GM12865 (cell line): Measurements from ENCODE around the gene KLHL25.

Source experiments
- DNase-seq: peaks from one replicate; pipeline ENCODE4 v3.0.0; 2010; ENCODE audit warnings: low read depth
- H3K4me3 ChIP-seq: 2 replicates; pipeline ENCODE4 v1.5.1; 2011; ENCODE audit warnings: mild to moderate bottlenecking, low read depth, low read length, control low read depth
- CTCF ChIP-seq: IDR thresholded peaks from 2 replicates; pipeline ENCODE4 v1.5.1; 2011; ENCODE audit warnings: low read length, control low read depth, low read depth, inconsistent platforms; ENCODE audit not compliant: insufficient read depth; ENCODE audit errors: missing control alignments

The KLHL25 gene

DNA sequence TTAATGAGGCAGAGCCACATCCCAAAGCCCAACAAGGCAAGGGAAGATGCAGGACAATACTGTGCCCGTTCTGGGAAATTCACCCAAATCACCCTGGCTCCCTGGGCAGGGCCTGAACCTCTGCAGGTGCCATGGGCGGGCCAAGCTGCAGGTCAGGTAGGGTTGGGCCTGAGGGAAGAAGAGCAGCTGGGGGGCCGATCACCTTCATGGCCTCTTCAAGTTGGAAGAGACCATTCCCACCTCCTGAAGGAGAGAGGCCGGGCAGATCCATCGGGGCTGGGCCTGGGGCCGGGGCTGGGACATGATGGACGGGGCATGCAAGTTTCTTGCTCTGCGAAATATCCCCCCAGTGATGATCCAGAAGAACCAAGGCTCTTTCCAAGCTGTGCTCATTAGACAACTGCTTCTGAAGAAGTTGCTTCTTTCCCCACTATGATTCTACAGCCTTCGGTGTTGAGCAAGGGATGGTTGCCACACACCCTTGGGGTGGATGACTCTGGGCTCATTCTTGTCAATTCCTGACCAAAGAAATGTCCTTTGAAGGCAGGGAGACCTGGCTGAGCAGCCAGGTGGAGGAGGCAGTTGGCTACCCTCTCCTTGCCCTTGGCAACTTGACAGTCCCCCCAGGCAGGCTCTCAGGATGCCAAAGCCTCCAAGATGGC lies 38.2 kb downstream of the KLHL25 start:
- TF ChIP-seq CTCF, result no peak
- DNase-seq, result no peak
- no peak overlapping the region for H3K4me3 ChIP-seq

- H3K4me3 ChIP-seq, result no peak overlapping the region
- no peak for DNase-seq
- no peak for TF ChIP-seq CTCF
Observed at GRCh38 chr15:85755942-85756341, 38.8 kb downstream of the KLHL25 start.

DNA sequence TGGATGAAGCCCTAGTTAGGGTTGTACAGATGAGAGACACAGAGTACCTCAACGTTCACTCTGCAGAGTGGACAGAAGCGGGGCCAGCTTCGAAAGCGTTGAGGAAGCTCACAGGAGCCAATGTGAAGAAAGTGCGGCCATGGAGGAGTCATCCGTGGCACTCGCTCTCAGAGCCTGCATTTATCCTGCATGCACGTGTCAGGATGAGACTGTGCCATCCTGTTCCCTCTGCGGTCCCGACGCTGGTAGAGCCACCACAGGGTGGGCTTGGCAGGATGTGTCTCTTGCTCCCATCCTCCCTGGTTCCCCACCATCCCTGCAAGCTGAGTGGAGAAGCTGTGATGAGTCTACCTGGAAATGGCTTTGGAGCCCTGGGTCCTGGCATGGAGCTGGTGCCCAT lies 39.3 kb downstream of the KLHL25 start:
- no peak for TF ChIP-seq CTCF
- H3K4me3 ChIP-seq, result no peak overlapping the region
- no peak for DNase-seq

DNA sequence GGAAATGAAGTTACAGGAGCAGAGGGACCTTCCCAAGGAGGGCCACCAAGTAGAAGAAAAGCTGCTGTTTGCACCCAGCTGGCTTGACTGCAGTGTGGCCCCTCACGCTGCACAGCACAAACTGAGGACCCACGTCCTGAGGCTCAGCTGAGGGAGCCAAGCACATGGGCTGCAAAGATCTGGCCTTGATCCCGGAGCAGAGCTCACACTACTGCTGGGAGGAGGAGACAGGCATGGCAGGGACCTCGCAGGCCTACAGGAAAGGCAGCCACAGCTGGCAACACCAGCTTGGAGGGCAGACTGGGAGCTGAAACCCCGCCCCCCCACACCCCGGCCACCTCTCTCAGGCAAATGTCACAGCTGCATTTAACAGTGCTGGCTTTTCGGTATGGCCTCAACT lies 39.7 kb downstream of the KLHL25 start:
- H3K4me3 ChIP-seq, result no peak overlapping the region
- no peak for DNase-seq
- no peak for TF ChIP-seq CTCF

GRCh38 chr15:85753791-85754452 lies 40.8 kb downstream of the KLHL25 start:
- H3K4me3 ChIP-seq, result no peak overlapping the region
- no peak for DNase-seq
- no peak for TF ChIP-seq CTCF

DNA sequence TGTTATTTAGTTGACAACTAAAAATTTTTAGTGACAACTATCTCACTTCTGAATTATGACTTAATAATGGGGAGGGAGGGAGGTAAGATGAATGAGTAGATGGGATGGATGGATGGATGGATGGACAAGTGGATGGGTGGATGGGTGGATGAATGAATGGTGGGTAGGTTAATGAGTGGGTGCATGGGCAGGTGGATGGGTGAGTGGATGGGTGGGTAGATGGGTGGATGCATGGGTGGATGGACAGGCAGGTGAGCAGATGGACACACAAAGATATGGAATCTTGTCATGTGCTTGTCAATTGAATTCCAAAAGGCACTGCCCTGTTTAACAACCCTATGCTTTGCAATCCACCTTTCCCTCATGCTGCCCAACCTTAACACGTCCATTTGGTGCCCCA lies 41.5 kb downstream of the KLHL25 start:
- no peak for TF ChIP-seq CTCF
- DNase-seq, result no peak
- no peak overlapping the region for H3K4me3 ChIP-seq
